ENCODE data around the gene GABBR2. TPM values are rescaled to one million over a fixed set of nuclear protein-coding genes. Genes with fewer than 3 reads are reported as not detected.

GABBR2 gene
- polyA plus RNA-seq, 1 donor (not counting 4 experiments of a cell fraction or from before 2014, with no cell fraction given) = 0.01 TPM

- Histone ChIP-seq H2AFZ (ENCODE audit: control insufficient read depth, low read length) (no peak overlapping the region), H3K4me3 (ENCODE audit: control insufficient read depth in 2 of 3, extremely low read depth in 1 of 3, insufficient read depth in 2 of 3, low read depth in 1 of 3, low read length in 3 of 3) (no peak overlapping the region), H3K79me2 (ENCODE audit: control insufficient read depth, insufficient read depth, low read length) (no peaks in the 10 kb centered on the region), H3K9ac (ENCODE audit: control insufficient read depth, extremely low read depth, insufficient read depth, low read length) (no peak overlapping the region), H3K36me3 (ENCODE audit: control insufficient read depth in 2 of 2, extremely low read depth in 1 of 2, insufficient read depth in 2 of 2, low read length in 2 of 2) (no peaks in the 10 kb centered on the region), H3K4me2 (ENCODE audit: control insufficient read depth, extremely low read depth, insufficient read depth, low read depth, low read length) (no peak overlapping the region), H3K27ac (ENCODE audit: control insufficient read depth, insufficient read depth, low read length) (no peak overlapping the region), H3K9me3 (ENCODE audit: control insufficient read depth, low read depth, low read length) (no peaks in the 10 kb centered on the region), H3K27me3 (ENCODE audit: control insufficient read depth, extremely low read depth, insufficient read depth, low read length) (no peaks in the 10 kb centered on the region), H3K4me1 (ENCODE audit: control insufficient read depth, extremely low read depth, insufficient read depth, low read length) (peaks cover 10% of the 10 kb centered on the region), H3K9me1 (ENCODE audit: control insufficient read depth, extremely low read depth, insufficient read depth, low read length) (no peaks in the 10 kb centered on the region), H4K20me1 (ENCODE audit: control insufficient read depth, extremely low read depth, insufficient read depth, low read length) (no peaks in the 10 kb centered on the region)
- DNase-seq (ENCODE audit: low read depth, low spot score) (no peak), FAIRE-seq (no peak)
- TF ChIP-seq EZH2 (IDR thresholded peaks at IDR 0.05; ENCODE audit: low read length) = no peak
- no peak for TF ChIP-seq CTCF (optimal IDR thresholded peaks at IDR 0.05 in 1 of 3, IDR thresholded peaks at IDR 0.05 in 1 of 3, conservative IDR thresholded peaks at IDR 0.05 in 1 of 3; ENCODE audit: extremely low read depth in 1 of 3, insufficient read depth in 2 of 3, low read length in 3 of 3)
- dilution Hi-C loops (cut with MboI; ENCODE audit: extremely low pct_ligation_motif_present, low sequenced_read_pairs) = no loop called here
These were observed 397.9 kb downstream of the GABBR2 start for GRCh38 chr9:98310752-98311392.

GRCh38 chr9:98306384-98307145 is 402.2 kb downstream of the GABBR2 start:
- peak overlapping the region; percentile 13 for H3K4me2 ChIP-seq (ENCODE audit: control insufficient read depth, extremely low read depth, insufficient read depth, low read depth, low read length)
- H3K4me1 ChIP-seq (ENCODE audit: control insufficient read depth, extremely low read depth, insufficient read depth, low read length) = peaks cover 10% of the 10 kb centered on the region
- no peaks in the 10 kb centered on the region for H3K9me1 ChIP-seq (ENCODE audit: control insufficient read depth, extremely low read depth, insufficient read depth, low read length)
- FAIRE-seq (peak; percentile 48), DNase-seq (ENCODE audit: low read depth, low spot score) (no peak)
- no peak overlapping the region for H2AFZ ChIP-seq (ENCODE audit: control insufficient read depth, low read length)
- no peaks in the 10 kb centered on the region for H3K36me3 ChIP-seq (ENCODE audit: control insufficient read depth in 2 of 2, extremely low read depth in 1 of 2, insufficient read depth in 2 of 2, low read length in 2 of 2)
- H3K27ac ChIP-seq (ENCODE audit: control insufficient read depth, insufficient read depth, low read length) = no peak overlapping the region
- no peaks in the 10 kb centered on the region for H3K79me2 ChIP-seq (ENCODE audit: control insufficient read depth, insufficient read depth, low read length)
- H3K9me3 ChIP-seq (ENCODE audit: control insufficient read depth, low read depth, low read length) = no peaks in the 10 kb centered on the region
- H3K27me3 ChIP-seq (ENCODE audit: control insufficient read depth, extremely low read depth, insufficient read depth, low read length) = no peaks in the 10 kb centered on the region
- no peak for TF ChIP-seq EZH2 (IDR thresholded peaks at IDR 0.05; ENCODE audit: low read length)
- no peak for TF ChIP-seq CTCF (optimal IDR thresholded peaks at IDR 0.05 in 1 of 3, IDR thresholded peaks at IDR 0.05 in 1 of 3, conservative IDR thresholded peaks at IDR 0.05 in 1 of 3; ENCODE audit: extremely low read depth in 1 of 3, insufficient read depth in 2 of 3, low read length in 3 of 3)
- H3K4me3 ChIP-seq (ENCODE audit: control insufficient read depth in 2 of 3, extremely low read depth in 1 of 3, insufficient read depth in 2 of 3, low read depth in 1 of 3, low read length in 3 of 3) = no peak overlapping the region
- dilution Hi-C loops (cut with MboI; ENCODE audit: extremely low pct_ligation_motif_present, low sequenced_read_pairs) = no loop called here
- H4K20me1 ChIP-seq (ENCODE audit: control insufficient read depth, extremely low read depth, insufficient read depth, low read length) = no peaks in the 10 kb centered on the region
- no peak overlapping the region for H3K9ac ChIP-seq (ENCODE audit: control insufficient read depth, extremely low read depth, insufficient read depth, low read length)
